ENCODE results near the gene SPOCK1.

DNA sequence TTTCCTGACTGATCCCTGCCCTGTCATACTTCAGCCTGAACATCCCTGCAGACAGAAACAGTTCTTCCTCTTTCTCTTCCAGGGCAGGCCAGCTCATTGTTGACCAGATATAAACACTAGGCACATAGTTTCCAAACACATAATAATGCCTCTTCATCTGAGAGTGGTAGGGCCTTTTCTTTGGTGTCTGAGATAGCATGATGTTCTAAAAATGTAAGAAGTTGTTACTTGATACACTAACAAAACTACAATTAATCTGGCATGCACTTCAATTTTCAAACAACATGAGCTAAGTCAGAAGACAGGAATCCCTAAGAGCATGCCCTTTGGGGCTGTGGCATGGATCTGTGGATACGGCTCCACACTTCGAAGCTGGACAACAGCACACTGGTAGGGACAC lies 246.6 kb downstream of the SPOCK1 start:
- TF ChIP-seq, protein P1, sequence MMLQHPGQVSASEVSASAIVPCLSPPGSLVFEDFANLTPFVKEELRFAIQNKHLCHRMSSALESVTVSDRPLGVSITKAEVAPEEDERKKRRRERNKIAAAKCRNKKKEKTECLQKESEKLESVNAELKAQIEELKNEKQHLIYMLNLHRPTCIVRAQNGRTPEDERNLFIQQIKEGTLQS (IDR thresholded peaks at IDR 0.05): no peak
- TF ChIP-seq EGR1 (IDR thresholded peaks at IDR 0.05; ENCODE audit: low read depth in 2 of 2) (no peak), YY1 (IDR thresholded peaks at IDR 0.05) (no peak), SP1 (IDR thresholded peaks at IDR 0.05) (no peak), GABPA (IDR thresholded peaks at IDR 0.05 in 1 of 2, conservative IDR thresholded peaks at IDR 0.05 in 1 of 2) (no peak), JUND (IDR thresholded peaks at IDR 0.05) (no peak)
